ENCODE results near the gene COPG1. TPM values are rescaled to one million over a fixed set of nuclear protein-coding genes. Genes with fewer than 3 reads are reported as not detected.
A peak's percentile ranks its signal among the peaks of the same experiment; 100 is the strongest.

The COPG1 gene
- total and polyA plus RNA-seq, 9 of the 15 experiments (the other 6 are each of a cell fraction or from before 2014, with no cell fraction given): 40.3 to 105 (median 62.4) TPM

DNA sequence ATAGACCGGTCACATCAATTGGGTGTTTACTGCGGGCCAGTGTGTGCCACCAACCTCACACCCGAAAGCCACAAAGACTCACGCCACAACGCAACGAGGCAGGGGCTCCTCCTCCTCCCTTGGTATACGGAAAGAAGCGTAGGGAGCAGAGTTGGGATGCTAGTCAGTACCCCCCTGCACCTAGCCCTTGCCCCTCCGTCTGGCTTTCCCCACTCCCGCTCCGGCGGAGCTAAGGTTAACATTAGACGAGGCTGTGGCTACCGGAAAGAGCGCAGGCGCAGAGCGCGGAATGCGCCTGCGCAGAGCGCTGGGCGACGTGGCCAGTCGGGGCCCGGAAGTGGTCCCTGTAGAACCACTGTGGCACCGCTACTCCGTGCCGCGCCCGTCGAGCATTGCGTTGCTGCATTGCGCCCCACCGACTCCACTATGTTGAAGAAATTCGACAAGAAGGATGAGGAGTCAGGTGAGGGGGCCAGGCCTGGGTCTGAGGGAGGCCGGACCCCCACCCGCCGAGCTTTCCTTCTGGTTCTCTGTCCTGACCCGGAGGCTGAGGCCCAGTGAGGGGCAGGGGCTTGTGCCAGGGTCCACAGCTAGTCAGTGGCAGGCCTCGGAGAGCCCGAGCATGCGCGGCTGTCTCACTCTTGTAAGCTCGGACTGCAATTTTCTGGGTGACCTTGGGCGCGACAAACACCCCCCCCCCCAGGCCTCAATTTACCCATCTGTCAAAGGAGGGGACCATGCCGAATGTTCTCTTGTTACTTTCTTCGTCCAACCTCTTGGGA, at the start of gene COPG1 (continued):
- TF ChIP-seq, protein P1, sequence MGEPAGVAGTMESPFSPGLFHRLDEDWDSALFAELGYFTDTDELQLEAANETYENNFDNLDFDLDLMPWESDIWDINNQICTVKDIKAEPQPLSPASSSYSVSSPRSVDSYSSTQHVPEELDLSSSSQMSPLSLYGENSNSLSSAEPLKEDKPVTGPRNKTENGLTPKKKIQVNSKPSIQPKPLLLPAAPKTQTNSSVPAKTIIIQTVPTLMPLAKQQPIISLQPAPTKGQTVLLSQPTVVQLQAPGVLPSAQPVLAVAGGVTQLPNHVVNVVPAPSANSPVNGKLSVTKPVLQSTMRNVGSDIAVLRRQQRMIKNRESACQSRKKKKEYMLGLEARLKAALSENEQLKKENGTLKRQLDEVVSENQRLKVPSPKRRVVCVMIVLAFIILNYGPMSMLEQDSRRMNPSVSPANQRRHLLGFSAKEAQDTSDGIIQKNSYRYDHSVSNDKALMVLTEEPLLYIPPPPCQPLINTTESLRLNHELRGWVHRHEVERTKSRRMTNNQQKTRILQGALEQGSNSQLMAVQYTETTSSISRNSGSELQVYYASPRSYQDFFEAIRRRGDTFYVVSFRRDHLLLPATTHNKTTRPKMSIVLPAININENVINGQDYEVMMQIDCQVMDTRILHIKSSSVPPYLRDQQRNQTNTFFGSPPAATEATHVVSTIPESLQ (CRISPR knock-in tag; IDR thresholded peaks at IDR 0.05): 0 out of 2 replicates have a peak, but pooled peaks have one; percentile 39
- TF ChIP-seq ZKSCAN3 (CRISPR knock-in tag; IDR thresholded peaks at IDR 0.05) (no peak), MAZ (CRISPR knock-in tag; conservative IDR thresholded peaks at IDR 0.05 in 1 of 2, IDR thresholded peaks at IDR 0.05 in 1 of 2) (peak in 1 of 2 experiments; percentile 51; a peak in 3 of 4 replicates), ZNF12 (CRISPR knock-in tag; IDR thresholded peaks at IDR 0.05) (0 out of 2 replicates have a peak, but pooled peaks have one; percentile 43), SMAD2 (IDR thresholded peaks at IDR 0.05; ENCODE audit: low read depth, low read length) (no peak), ZNF707 (CRISPR knock-in tag; conservative IDR thresholded peaks at IDR 0.05) (no peak), STAT5A (IDR thresholded peaks at IDR 0.05; ENCODE audit: borderline replicate concordance, low read length) (no peak), ZNF175 (CRISPR knock-in tag; IDR thresholded peaks at IDR 0.05; ENCODE audit: low read depth) (no peak), PCBP1 (IDR thresholded peaks at IDR 0.05; ENCODE audit: low read depth, low read length, poor library complexity, severe bottlenecking) (no peak), NR3C1 (CRISPR knock-in tag; IDR thresholded peaks at IDR 0.05) (no peak), ZNF695 (CRISPR knock-in tag; IDR thresholded peaks at IDR 0.05) (no peak)
- TF ChIP-seq, protein P2, sequence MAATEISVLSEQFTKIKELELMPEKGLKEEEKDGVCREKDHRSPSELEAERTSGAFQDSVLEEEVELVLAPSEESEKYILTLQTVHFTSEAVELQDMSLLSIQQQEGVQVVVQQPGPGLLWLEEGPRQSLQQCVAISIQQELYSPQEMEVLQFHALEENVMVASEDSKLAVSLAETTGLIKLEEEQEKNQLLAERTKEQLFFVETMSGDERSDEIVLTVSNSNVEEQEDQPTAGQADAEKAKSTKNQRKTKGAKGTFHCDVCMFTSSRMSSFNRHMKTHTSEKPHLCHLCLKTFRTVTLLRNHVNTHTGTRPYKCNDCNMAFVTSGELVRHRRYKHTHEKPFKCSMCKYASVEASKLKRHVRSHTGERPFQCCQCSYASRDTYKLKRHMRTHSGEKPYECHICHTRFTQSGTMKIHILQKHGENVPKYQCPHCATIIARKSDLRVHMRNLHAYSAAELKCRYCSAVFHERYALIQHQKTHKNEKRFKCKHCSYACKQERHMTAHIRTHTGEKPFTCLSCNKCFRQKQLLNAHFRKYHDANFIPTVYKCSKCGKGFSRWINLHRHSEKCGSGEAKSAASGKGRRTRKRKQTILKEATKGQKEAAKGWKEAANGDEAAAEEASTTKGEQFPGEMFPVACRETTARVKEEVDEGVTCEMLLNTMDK (IDR thresholded peaks at IDR 0.05; ENCODE audit: borderline replicate concordance, insufficient read depth, low read depth, low read length, poor library complexity, severe bottlenecking): no peak
- TF ChIP-seq, protein P3, sequence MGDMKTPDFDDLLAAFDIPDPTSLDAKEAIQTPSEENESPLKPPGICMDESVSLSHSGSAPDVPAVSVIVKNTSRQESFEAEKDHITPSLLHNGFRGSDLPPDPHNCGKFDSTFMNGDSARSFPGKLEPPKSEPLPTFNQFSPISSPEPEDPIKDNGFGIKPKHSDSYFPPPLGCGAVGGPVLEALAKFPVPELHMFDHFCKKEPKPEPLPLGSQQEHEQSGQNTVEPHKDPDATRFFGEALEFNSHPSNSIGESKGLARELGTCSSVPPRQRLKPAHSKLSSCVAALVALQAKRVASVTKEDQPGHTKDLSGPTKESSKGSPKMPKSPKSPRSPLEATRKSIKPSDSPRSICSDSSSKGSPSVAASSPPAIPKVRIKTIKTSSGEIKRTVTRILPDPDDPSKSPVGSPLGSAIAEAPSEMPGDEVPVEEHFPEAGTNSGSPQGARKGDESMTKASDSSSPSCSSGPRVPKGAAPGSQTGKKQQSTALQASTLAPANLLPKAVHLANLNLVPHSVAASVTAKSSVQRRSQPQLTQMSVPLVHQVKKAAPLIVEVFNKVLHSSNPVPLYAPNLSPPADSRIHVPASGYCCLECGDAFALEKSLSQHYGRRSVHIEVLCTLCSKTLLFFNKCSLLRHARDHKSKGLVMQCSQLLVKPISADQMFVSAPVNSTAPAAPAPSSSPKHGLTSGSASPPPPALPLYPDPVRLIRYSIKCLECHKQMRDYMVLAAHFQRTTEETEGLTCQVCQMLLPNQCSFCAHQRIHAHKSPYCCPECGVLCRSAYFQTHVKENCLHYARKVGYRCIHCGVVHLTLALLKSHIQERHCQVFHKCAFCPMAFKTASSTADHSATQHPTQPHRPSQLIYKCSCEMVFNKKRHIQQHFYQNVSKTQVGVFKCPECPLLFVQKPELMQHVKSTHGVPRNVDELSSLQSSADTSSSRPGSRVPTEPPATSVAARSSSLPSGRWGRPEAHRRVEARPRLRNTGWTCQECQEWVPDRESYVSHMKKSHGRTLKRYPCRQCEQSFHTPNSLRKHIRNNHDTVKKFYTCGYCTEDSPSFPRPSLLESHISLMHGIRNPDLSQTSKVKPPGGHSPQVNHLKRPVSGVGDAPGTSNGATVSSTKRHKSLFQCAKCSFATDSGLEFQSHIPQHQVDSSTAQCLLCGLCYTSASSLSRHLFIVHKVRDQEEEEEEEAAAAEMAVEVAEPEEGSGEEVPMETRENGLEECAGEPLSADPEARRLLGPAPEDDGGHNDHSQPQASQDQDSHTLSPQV (IDR thresholded peaks at IDR 0.05): 0 out of 2 replicates have a peak, but pooled peaks have one; percentile 11
- TF ChIP-seq, protein P4, sequence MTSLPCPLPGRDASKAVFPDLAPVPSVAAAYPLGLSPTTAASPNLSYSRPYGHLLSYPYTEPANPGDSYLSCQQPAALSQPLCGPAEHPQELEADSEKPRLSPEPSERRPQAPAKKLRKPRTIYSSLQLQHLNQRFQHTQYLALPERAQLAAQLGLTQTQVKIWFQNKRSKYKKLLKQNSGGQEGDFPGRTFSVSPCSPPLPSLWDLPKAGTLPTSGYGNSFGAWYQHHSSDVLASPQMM (CRISPR knock-in tag; IDR thresholded peaks at IDR 0.05): no peak
- TF ChIP-seq, protein P5, sequence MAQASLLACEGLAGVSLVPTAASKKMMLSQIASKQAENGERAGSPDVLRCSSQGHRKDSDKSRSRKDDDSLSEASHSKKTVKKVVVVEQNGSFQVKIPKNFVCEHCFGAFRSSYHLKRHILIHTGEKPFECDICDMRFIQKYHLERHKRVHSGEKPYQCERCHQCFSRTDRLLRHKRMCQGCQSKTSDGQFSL (CRISPR knock-in tag; IDR thresholded peaks at IDR 0.05): peak; percentile 81
- TF ChIP-seq, protein P5 (tag; IDR thresholded peaks at IDR 0.05): peak in 1 of 2 experiments; percentile 43; a peak in 1 of 4 replicates

Data from K562 (cell line).